GM12801 (cell line): ENCODE measurements around the gene IRF2.

ENCODE experiments used
- TF ChIP-seq, protein P1 (sequence below): IDR thresholded peaks from one replicate; pipeline ENCODE4 v1.5.1; 2011; ENCODE audit warnings: control low read depth; ENCODE audit not compliant: insufficient read length; ENCODE audit errors: extremely low read depth

IRF2 gene

GRCh38 chr4:184440595-184441358, 33.6 kb downstream of the IRF2 start:
- TF ChIP-seq, protein P1, sequence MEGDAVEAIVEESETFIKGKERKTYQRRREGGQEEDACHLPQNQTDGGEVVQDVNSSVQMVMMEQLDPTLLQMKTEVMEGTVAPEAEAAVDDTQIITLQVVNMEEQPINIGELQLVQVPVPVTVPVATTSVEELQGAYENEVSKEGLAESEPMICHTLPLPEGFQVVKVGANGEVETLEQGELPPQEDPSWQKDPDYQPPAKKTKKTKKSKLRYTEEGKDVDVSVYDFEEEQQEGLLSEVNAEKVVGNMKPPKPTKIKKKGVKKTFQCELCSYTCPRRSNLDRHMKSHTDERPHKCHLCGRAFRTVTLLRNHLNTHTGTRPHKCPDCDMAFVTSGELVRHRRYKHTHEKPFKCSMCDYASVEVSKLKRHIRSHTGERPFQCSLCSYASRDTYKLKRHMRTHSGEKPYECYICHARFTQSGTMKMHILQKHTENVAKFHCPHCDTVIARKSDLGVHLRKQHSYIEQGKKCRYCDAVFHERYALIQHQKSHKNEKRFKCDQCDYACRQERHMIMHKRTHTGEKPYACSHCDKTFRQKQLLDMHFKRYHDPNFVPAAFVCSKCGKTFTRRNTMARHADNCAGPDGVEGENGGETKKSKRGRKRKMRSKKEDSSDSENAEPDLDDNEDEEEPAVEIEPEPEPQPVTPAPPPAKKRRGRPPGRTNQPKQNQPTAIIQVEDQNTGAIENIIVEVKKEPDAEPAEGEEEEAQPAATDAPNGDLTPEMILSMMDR: no peak

DNA sequence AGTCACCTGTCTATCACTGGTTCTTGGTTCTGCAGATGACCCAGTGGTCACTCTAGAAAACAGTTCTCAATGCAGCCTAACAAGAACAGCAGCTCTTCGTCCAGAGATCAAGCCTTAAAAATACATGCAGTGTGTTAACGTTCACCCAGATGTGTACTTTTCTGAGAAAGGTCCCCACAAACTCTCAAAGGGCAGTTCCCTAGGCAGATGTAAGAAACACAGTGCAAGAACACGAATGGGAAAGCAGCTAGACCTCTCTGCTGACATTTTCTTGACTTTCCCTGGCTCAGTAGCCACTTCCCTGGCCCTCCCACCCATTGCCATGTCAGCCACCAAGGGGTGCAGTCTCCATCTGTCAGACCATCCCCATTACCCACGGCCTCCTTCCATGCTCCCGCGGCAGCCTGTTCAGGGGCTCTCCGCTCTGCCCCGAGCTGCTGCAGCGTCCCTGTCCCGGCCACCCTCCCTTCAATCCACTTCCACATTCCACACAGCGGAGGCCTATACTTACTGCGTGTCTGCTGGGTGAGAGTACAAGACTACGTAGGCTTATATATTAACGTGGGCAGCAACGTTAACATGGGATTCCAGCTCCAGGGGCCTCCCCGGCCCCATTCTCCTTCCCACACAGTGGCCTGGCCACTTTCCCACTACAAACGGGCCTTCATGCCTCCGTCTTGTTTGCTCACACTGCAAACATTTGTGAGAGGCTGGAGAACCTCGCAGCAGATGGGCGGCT, 34.3 kb downstream of the IRF2 start:
- TF ChIP-seq, protein P1: no peak

- TF ChIP-seq, protein P1: no peak
Measured at GRCh38 chr4:184439386-184439785, 35.0 kb downstream of the IRF2 start.

GRCh38 chr4:184438375-184438774, 36.0 kb downstream of the IRF2 start:
- TF ChIP-seq, protein P1: no peak

DNA sequence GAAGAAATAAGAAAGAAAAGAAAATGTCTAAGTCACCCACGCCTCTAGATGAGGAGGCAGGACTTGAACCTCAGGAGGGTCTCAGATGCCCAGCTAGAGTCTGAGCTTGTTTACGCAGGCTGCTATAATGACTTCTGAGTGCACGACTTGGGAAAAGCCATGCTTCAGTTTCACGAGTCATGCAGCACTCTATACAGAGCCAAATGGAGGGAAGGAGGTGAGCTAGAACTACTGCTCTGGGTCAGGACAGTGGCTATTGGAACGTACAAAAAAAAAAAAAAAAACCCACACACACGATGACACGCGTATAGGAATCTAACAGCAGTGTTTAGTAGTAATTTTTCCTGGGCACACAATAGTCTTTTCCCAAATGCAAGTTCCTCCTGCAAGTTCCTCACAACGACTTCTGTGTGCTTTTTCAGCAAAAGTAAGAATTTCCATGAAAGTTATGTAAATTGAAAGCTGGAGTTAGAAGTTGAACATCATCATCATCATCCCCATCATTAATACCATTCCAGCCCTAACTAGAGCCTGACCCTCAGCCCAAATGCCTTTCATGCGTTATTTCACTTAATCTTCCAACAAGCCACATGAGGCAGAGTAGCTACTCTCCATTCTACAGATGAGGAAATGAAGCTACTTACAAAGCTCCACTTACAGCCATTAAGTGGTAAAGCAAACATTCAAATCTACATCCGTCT, 36.6 kb downstream of the IRF2 start:
- TF ChIP-seq, protein P1: no peak

- TF ChIP-seq, protein P1: no peak
Measured at GRCh38 chr4:184434501-184435066, 39.8 kb downstream of the IRF2 start.

GRCh38 chr4:184434021-184434420, 40.3 kb downstream of the IRF2 start:
- TF ChIP-seq, protein P1: no peak
